Measurements from ENCODE around the gene RAB5IF.
"Not testable (repeated sequence)": the region's sequence is repeated elsewhere in the genome, so short reads cannot be mapped to it uniquely, and the experiment has no call there.

The RAB5IF gene

DNA sequence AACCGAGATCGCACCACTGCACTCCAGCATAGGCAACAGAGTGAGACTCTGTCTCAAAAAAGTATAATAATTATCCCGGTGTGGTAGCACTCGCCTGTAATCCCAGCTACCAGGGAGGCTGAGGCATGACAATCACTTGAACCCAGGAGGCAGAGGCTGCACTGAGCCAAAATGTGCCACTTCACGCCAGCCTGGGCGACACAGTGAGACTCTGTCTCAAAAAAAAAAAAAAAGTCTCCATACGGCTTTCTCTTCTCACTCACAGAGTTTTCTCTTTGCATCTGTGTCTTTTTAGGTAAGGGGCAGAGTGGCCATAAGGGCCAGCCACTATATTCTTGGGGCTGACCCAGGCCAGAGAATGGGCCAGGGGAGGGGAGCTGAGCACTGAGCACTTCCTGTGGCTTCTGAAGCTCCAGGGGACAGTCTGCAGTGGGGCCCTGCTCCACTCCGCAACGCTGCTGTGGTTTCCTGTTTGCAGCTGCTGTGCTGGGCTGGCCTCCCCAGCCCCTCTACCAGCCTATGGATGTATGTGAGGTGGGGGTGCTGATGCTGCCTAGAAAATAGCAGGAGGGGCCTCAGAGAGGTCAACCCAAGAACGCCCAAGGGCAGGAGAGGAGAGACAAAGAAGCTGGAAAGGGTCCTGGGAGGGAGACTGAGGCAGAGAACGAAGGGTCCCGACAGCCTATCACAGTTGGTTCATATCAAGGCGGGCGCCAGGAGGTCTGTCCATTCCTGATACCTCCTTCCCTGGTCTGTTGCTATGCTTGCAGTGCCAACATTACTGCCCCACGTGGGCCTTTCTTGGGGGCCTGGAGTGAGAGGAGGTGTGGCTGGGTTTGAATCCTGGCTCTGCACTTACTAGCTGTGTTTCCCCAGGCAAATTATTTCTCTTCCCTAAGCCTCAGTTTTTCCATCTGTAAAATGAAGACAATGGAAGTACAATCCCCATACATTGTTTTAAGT lies 24.4 kb downstream of the RAB5IF start:
- no peak for DNase-seq (ENCODE audit: low read depth)

DNA sequence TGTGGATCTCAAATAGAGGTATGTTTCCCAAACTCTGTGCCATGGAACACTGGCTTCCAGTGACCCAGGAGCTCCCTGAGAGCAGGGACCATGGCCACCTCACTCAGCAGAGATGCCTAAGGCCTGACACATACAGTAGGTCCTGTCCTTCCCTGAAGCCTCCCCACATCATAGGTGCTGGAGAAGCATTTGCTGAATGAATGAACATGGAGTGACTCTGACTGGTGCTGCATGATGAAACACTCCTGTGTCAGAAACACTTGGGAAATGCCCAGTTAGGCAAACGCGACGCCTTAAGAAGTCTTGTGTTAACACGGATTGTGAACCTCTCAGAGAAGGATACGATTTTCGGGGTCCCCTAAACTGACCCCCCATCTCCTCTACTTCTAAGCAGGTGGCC lies 26.1 kb downstream of the RAB5IF start:
- DNase-seq (ENCODE audit: low read depth): peak; percentile 18

DNA sequence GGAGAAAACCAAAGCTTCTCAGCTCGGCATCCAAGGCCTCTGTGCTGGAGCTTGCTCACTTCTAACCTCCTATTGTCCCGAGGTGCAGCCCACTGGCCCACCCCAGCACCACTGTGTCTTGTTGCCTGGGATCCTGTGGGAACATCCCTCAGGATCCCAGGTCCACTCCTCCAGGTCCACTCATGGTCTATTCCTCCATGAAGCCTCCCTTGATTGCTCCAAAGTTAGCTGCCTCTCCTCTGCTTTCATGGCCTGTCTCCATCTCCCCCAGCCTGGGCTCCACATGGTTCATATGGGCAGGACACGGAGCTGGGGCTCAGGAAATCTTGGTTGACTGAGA lies 26.5 kb downstream of the RAB5IF start:
- DNase-seq (ENCODE audit: low read depth): no peak

DNA sequence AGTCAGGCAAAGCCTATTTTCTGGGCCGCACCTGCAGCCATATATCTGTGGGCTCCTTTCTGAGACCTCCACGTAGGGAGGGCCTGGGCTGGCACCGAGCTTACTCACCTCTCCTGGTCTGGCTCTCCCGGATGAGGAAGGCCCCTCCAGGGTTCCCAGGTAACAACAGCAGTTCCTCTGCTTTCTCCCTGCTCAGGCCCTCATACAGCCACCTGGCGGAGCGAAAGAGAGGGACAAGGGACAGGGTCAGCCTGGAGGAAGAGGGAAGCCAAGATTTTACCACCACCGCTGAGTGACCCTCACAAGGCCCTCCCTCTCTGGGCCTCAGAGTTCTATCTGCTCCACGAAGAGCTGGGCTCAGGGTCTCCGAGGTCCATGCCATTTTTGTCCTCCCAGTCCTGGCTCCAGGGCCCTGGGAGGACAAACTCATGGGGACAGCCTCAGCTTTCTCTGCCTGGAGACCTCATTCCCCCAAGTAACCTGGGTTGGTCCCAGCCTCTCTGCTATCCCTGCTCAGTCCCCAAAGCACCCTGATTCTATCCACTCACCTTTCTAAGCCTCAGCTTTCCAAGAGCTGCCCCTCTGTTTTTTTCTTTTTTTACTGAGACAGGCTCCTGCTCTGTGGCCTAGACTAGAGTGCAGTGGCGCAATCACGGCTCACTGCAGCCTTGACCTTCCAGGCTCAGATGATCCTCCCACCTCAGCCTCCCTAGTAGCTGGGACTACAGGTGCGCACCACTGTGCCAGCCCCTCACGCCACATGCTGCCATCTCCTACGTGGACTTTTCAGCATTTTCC lies 27.1 kb downstream of the RAB5IF start:
- no peak for DNase-seq (ENCODE audit: low read depth)

DNA sequence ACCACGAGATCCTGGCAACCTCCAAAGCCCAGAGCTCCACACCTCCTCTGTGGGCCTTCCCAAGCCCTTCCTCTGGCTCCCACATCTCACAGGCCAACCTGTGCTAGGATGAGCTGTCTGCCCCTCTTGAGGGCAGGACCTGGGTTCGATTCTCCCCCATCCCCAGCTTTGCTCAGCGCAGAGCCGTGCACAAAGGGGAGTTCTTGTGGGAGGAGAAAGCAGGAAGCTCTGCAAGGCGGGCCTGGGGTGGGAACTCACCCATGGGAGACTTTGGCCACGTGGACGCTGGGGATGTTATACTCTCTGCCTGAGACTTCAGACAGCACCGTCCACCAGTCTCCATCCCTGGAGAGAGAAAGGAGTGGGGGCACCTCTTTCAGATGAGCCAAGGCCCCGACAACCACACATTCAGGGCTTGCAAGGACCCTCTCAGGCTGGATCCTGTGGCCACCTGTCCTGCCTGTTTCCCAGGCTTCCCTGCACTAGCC lies 27.8 kb downstream of the RAB5IF start:
- no peak for DNase-seq (ENCODE audit: low read depth)

DNA sequence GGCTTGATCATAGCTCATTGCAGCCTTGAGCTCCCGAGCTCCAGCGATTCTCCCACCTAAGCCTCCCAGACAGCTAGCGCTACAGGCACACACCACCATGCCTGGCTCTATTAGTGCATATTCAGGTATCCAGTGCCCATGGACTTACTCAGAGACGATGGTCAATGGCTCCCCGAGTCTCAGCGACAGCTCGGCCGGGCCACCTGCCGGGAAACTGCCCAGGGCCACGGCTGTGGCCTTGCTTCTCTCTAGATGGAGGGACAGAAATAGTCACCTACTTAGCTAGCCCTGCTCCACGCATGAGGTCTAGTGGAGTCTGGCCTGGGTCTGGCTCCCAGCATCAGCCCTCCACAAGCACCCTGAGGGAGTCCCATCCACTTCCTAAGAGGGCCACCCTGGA lies 28.8 kb downstream of the RAB5IF start:
- no peak for DNase-seq (ENCODE audit: low read depth)

DNA sequence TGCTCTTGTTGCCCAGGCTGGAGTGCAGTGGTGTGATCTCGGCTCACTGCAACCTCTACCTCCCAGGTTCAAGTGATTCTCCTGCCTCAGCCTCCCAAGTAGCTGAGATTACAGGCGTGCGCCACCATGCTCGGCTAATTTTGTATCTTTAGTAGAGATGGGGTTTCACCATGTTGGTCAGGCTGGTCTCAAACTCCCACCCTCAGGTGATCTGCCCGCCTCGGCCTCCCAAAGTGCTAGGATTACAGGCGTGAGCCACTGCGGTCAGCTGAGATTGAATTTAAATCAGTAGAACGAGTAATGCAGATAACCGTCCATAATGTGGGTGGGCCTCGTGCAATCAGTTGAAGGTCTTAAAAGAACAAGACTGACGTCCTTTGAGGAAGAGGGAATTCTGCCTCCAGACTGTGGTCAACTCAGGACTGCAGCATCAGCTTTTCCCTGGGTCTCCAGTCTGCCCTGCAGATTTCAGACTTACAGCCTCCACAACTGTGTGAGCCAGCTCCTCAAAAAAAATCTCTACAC lies 33.4 kb downstream of the RAB5IF start:
- not testable (repeated sequence) for DNase-seq (ENCODE audit: low read depth)

DNA sequence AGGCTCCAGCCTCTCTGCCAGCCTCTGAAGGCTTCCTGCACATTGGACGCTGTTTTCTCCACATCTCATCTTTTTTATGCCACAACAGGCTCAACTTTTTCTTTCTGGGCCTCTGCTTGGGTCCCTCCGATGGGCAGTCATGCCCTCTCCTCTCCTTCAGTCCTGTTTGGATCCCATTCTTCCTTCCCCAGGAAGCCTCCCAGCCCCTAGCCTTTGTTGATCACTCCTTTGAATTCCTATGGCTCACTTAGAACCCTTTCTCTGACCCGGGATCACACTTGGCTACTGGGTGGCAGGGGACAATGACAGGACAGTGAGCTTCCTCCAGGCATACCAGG lies 35.9 kb downstream of the RAB5IF start:
- DNase-seq (ENCODE audit: low read depth): no peak

DNA sequence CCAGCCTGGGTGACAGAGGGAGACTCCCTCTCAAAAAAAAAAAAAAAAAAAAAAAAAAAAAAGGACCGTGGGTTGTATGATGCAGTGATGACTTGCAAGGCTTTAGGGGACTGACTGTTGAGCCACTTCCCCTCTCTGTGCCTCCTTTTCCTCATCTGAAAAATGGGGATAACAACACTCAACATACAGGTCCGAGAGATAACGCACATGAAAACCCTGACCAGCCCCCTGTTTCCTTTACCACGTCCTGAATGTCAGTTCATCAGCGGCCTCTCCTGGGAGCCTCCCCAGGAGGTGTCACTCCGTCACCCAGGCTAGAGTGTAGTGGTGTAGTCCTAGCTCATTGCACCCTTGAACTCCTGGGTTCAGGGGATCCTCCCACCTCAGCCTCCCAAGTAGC lies 36.6 kb downstream of the RAB5IF start:
- DNase-seq (ENCODE audit: low read depth): no peak

DNA sequence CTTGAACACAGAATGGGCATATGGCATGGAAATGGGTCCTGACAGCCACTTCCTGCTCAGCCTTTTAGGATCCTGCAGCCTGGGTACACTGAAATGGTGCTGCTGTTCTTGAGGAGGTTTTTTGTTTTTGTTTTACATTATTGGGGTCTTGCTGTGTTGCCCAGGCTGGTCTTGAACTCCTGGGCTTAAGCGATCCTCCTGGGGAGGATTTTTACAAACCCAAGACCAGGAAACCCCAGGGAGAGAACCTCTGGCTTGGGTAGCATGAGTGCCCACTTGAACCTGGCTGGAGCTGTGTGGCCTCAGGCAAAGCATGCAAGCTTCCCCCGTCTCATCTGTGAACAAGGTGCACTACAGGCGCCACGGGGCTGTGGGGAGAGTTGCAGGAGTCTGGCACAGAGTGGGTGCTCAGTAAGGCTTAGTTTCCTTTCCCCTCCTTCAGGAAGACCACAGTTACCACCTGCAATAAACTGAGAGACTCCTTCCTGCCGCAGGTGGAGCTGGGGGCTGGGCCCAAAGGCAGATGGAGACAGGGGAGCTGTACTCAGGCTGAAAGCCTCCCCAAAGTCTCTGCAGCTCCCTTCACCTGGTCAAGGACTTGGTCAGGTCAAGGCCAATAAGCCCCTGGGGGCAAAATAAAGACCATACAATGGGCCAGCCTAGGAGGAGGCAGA lies 38.6 kb downstream of the RAB5IF start:
- DNase-seq (ENCODE audit: low read depth): no peak

DNA sequence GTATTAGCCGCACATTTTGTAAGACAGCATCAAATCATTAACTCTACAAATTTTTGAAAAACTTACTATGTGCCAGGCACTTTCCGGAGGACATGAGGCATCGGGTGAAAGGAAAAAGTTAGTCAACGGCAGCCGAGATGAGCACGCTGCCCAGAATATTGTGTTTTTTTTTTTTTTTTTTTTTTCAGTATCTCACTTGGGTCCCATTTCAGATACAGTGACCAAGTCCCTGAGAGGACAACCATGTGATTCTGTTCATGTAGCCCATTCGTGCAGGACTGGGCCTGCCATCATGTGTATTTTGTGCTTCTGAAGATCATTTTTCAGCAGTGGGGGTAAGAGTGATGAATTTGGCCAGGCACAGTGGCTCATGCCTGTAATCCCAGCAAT lies 39.1 kb downstream of the RAB5IF start:
- DNase-seq (ENCODE audit: low read depth): no peak

DNA sequence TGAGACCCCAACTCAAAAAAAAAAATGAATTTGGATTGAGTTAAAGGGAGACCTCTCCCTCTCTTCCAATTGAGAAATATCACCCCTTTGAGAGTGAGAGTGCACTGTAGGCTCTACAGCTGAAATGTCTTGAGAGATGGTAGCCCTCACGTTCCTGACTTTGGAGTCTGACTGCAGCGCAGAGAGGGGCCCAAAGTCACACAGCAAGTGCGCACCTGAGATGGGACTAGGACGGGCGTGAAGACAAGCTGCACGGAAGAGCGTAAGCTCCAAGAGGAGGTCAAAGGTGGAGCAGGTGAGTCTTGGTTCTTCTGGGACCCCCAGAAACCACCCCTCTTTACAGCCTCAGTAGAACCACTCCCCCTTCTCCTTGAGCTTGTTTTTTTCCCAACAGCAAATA lies 39.8 kb downstream of the RAB5IF start:
- DNase-seq (ENCODE audit: low read depth): no peak

DNA sequence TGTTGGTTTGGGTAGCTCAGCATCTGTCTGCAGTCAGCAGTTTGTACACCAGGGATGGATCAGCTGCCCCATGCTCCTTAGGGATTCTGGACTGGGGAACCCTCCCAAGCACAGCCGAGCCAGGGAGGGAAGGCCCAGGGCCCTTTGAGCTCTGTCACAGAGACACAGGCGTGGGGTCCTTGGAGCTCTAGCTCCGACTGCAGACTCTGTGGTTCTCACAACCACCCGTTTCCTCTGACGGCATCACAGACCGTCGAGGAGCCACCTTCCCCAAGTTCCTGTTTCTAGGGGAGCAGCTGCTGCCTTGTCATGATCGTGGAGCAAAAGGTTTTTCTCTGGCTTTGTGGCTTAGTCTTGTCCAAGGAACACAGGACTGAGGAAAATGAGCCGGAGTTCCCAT lies 40.4 kb downstream of the RAB5IF start, which contains the start of gene SLA2:
Gene SLA2, minus strand, starts transcription at position 199 of the 400 bp plus-strand sequence. CDS start 4,861 bp downstream, outside the sequence.
- DNase-seq (ENCODE audit: low read depth): no peak

DNA sequence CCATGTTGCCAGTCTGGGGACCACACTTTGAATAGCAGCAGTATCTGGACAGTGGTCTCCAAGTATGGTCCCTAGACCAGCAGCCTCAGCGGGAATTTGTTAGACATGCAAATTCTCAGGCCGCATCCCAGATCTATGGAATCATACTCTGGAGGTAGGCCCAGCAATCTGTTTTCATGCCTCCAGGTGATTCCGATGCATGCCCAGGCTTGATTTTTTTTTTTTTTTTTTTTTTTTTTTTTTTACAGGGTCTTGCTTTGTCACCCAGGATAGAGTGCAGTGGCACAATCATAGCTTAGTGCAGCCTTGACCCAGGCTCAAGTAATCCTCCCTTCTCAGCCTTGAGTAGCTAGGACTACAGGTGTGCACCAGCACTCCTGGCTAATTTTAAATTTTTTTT lies 41.1 kb downstream of the RAB5IF start:
- DNase-seq (ENCODE audit: low read depth): no peak

DNA sequence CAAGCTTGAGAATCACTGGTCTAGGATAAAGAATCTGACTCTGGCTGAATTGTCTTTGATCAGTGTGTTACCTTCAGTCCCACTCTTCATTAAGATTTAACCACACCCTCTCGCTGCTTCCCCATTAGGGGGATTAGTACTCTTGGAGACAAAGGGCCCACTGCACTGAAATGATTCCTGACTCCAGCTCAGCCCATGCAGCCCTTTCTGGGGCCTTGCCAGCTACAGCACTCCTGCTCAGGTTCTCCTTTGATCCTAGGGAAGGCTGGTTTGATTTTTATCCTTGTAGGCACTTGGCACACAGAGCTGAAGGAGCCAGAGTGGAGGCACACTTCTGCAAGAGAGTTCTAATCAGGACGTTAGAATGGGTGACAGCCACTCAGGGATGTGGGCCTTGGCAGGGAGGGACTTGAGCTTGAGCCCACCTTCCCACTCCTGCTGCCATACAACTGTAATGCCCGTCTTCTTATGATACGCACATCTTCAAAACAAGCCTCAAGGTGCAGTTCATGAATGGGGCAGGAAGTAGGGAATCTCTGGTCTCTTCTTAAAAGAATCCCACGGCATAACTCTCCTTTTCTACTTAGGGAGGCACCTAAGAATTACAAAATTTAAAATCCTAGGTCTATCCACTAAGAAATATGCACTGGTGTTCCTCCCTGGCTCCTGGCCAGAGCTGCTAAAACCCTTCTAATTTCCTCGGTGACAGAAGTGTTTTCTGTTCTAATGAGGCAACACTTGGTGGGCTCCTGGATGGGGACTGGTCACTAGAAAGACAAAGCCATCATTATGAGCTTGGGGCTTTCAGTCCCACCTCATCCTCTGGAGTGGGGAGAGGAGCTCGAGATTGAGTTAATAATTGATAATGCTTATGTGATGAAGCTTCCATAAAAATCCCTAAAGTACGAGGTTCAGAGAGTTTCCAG lies 41.9 kb downstream of the RAB5IF start:
- no peak for DNase-seq (ENCODE audit: low read depth)

DNA sequence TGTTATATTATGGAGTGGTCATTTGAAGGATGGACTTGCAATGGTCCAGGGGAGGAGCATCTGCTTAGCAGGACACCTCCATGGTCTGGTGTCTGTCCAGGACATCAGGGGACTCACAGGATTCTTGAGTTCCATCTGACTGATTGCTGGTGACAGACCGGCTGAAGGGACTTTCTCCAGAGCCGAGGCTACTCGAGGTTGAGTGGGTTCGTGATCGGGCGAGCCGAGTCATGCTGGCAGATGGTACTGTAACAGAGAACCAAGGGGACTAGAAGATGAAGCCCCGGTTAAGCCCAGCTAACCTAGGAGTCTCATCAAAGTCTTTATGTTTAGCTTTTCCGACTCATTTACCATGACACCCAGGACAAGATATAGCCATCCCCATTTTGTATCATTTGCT lies 47.9 kb downstream of the RAB5IF start:
- DNase-seq (ENCODE audit: low read depth): no peak

DNA sequence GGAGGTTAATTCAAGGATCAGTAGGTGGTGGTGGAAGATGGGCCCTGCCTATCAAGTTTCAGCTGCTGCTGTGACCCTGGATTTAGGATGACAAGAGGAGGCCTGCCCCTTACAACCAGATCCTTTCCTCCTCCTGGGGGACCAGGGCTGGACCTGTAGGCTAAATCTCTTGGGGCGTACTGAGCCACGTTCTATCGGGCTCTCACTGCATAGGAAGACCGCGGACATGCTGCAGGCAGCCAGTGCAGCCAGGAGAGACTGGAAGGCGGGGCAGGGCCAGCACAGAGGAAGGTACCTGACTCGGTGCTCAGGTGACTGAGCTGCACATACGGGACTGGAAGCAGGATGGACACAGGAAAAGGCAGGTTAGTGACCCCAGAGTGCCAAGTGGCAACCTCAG lies 48.9 kb downstream of the RAB5IF start:
- no peak for DNase-seq (ENCODE audit: low read depth)

DNA sequence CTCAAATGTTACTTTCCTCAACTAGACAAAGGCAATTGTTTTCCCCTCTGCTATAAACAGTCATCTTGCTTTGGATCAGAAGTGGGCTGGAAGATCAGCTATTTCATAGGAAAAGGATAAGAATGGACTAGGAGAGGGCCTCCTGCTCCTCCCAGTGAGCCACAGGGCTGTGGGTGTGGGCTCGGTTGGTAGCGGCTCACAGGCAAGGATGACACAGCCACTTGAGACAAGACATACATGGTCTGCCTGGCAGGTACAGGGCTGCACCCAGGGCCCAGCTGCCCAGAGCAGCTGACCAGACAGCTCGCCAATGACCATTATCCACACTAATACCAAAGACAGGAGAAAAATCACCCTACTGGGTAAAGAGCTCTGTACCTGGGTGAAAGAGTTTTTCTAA lies 49.4 kb downstream of the RAB5IF start:
- no peak for DNase-seq (ENCODE audit: low read depth)

DNA sequence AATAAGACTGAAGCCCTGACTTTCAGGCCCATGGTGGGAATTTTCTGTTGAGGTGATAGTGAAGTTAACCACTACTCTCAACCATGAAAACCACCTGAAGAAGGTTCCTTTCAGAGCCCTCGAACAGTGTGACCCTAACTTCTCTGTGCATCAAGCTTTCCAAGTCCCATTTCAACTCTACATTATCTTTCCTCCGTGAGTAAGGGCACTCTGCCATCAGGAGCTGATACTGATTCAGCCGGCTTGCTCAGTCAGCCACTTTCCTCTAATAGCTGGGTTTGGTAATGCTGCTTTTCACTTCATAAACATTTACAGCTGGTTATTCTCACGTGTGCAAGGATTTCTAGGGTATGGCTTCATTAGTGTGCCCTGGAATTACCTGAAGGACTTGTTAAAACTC lies 51.2 kb downstream of the RAB5IF start:
- DNase-seq (ENCODE audit: low read depth): peak; percentile 2

DNA sequence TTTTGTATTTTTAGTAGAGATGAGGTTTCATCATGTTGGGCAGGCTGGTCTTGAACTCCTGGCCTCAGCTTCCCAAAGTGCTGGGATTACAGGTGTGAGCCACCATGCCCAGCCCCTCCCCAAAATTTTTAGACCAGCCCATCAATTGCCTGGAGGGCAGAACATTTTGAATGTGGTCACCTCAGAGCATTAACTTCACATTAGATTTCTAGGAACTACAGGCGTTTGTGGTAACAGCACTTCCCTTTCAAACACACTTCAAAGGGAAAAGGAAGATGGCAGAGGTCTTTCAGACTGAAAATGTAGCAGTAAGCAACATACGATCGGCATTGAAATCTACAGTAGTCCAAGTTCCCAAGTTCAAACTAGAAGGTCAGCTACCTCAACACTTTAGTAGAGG lies 52.7 kb downstream of the RAB5IF start:
- no peak for DNase-seq (ENCODE audit: low read depth)

Data from amniotic epithelial cell (primary cell).